Central memory CD8-positive, alpha-beta T cell (primary cell): ENCODE data around the gene ELMO1.

Experiments used
- ATAC-seq: fragments of 150-1000 bp; cut with Tn5 transposase; replicated peaks from 2 replicates; pipeline ENCODE4 v1.10.0; 2022; ENCODE audit warnings: mild to moderate bottlenecking, moderate FRiP score, moderate number of reproducible peaks; ENCODE audit not compliant: poor library complexity, severe bottlenecking; ENCODE audit errors: extremely low read depth
- DNase-seq, 2 donors: peaks; one replicate each; pipeline ENCODE4 v3.0.0; 2021; ENCODE audit warnings: low spot score in 2 of 2
- H3K27ac Mint-ChIP-seq: one replicate; pipeline ENCODE4 v1.8.0; 2022; ENCODE audit warnings: low read depth, mild to moderate bottlenecking, moderate library complexity, mixed read lengths
- H3K27me3 Mint-ChIP-seq: one replicate; pipeline ENCODE4 v1.8.0; 2022; ENCODE audit warnings: mixed read lengths
- H3K36me3 Mint-ChIP-seq: one replicate; pipeline ENCODE4 v1.8.0; 2022; ENCODE audit warnings: mild to moderate bottlenecking, moderate library complexity, mixed read lengths; ENCODE audit not compliant: insufficient read depth
- H3K4me1 Mint-ChIP-seq: one replicate; pipeline ENCODE4 v1.8.0; 2022; ENCODE audit warnings: mixed read lengths
- H3K4me3 Mint-ChIP-seq: one replicate; pipeline ENCODE4 v1.8.0; 2022; ENCODE audit warnings: mild to moderate bottlenecking, moderate library complexity, mixed read lengths
- H3K9me3 Mint-ChIP-seq: one replicate; pipeline ENCODE4 v1.8.0; 2022; ENCODE audit warnings: mixed read lengths

Gene ELMO1

DNA sequence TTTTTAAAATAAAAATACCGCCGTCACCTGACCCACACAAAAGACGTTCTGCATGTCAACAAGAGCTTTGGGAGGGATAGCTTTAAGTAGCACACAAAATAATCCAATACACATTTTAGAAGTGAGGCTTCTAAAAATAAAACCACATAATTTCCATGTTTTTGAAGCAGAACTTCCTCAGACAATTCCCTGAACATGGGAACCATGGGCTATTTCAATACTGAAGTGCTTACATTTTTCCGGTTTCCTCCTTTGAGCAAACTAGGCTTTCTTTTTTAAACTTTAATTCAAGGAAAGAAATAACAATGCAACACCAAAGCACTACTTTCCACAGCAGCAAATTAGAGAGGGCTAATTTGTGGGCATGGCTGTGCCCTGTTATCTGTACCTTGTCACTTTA lies 59.9 kb downstream of the ELMO1 start:
- H3K4me3 Mint-ChIP-seq: no peak overlapping the region
- no peak for DNase-seq
- no peaks in the 10 kb centered on the region for H3K27me3 Mint-ChIP-seq
- H3K9me3 Mint-ChIP-seq: no peaks in the 10 kb centered on the region
- ATAC-seq: no peak
- H3K4me1 Mint-ChIP-seq: peaks cover 37% of the 10 kb centered on the region
- H3K36me3 Mint-ChIP-seq: peaks cover 4% of the 10 kb centered on the region
- no peak overlapping the region for H3K27ac Mint-ChIP-seq

DNA sequence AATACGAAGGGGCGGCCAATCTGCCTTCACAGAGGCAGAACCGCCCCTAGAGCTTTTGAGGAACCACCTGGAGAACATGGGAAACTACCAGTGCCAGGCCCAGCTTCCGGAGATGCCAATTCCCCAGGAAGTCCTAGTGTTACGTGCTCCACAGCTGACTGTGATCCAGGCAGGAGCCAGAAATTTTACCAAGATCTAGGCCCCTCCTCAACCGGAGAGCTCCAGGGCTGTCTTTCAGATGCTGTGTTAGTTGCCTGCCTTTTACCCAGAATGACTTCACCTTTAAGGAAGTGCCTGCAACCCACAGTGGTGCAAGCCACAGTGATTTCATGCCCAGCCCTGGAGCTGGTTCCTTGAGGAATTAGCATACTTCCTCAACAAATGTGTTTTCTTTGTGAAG lies 62.9 kb downstream of the ELMO1 start:
- Mint-ChIP-seq H3K36me3 (peaks cover 2% of the 10 kb centered on the region), H3K4me3 (no peak overlapping the region), H3K27ac (no peak overlapping the region), H3K9me3 (no peaks in the 10 kb centered on the region), H3K27me3 (no peaks in the 10 kb centered on the region), H3K4me1 (peaks cover 15% of the 10 kb centered on the region)
- DNase-seq (no peak), ATAC-seq (peak; percentile 19)

DNA sequence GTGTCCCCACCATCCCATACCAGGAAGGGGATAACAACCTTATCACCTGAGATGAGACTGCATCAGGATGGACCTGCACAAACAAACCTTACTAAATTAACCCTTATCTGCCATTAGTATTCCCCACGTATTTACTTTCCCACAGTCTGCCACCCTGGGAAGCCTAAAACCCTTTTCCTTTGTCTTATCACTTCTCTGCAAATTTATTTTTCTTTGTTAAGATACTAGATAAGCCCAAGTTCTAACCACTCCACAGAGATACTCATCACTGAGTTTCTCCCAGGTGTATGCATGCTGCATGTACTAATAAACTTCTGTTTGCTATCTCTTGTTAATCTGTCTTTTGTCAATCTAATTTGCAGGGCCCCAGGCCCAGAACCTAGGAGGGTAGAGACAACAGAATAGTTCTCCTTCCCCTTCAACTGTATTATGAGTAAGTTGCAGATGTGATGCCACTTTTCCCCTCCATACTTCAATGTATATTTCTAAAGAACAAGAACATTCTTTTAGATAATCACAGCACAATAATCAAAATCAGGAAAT lies 66.0 kb downstream of the ELMO1 start:
- peaks cover 20% of the 10 kb centered on the region for H3K4me1 Mint-ChIP-seq
- no peak for DNase-seq
- H3K36me3 Mint-ChIP-seq: peaks cover 2% of the 10 kb centered on the region
- no peak overlapping the region for H3K27ac Mint-ChIP-seq
- no peak overlapping the region for H3K4me3 Mint-ChIP-seq
- no peak for ATAC-seq
- H3K9me3 Mint-ChIP-seq: no peaks in the 10 kb centered on the region
- no peaks in the 10 kb centered on the region for H3K27me3 Mint-ChIP-seq

DNA sequence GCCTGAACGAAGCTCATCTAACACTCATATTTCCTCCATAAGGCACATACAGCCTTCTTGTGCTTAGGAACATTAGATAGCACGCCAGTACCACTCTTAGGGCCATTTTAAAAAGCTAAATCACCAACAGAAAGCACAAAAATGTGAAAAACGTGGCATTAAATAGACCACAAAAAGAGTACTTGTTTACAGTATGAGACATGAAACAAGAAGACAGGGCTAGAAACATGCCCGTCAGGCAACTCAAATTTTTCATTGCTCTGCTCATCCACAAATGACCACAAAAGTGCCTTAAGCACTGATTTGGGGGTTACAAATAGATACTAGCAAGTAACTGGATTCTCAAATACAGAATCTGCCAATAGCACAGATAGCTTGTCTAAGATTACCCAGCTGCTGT lies 67.8 kb downstream of the ELMO1 start:
- Mint-ChIP-seq H3K27me3 (no peaks in the 10 kb centered on the region), H3K4me1 (peaks cover 27% of the 10 kb centered on the region), H3K27ac (no peak overlapping the region), H3K4me3 (no peak overlapping the region), H3K36me3 (peaks cover 2% of the 10 kb centered on the region), H3K9me3 (peaks cover 5% of the 10 kb centered on the region)
- no peak for DNase-seq
- ATAC-seq: no peak

DNA sequence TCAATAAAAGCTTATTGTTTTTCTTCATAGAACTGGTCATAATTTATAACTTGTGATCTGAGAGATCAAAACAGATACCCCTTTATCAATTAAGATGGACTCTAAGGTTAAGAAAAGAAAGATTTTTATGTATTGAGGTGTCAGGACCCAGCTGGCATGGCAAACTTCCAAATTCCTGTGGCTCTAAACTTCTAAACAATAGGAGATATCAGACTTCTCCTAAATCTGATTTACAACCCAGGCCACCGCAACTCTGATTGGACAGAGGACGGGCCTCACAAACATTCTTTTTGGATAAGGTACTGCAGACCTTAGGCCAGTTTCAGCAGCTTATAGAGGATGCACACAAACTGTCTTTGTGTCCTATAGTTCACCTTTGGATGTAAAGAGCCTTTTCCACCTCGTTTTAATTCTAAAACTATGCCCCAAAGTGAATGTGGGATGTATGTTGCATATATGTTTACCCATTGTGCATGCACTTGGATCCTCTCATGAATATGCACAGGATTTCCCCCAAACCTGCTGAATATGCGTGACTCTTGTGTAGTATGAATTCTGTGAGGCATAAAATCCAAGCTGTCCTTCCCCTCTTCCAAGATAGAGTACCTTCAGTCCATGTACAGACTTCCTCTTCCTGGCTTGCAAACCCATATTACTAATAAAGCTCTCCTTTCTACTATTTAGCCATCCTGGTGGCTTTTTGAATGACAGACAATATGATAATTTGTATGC lies 69.0 kb downstream of the ELMO1 start:
- peaks cover 5% of the 10 kb centered on the region for H3K9me3 Mint-ChIP-seq
- H3K36me3 Mint-ChIP-seq: peaks cover 2% of the 10 kb centered on the region
- H3K4me3 Mint-ChIP-seq: no peak overlapping the region
- DNase-seq (no peak), ATAC-seq (no peak)
- peaks cover 27% of the 10 kb centered on the region for H3K4me1 Mint-ChIP-seq
- no peaks in the 10 kb centered on the region for H3K27me3 Mint-ChIP-seq
- no peak overlapping the region for H3K27ac Mint-ChIP-seq

DNA sequence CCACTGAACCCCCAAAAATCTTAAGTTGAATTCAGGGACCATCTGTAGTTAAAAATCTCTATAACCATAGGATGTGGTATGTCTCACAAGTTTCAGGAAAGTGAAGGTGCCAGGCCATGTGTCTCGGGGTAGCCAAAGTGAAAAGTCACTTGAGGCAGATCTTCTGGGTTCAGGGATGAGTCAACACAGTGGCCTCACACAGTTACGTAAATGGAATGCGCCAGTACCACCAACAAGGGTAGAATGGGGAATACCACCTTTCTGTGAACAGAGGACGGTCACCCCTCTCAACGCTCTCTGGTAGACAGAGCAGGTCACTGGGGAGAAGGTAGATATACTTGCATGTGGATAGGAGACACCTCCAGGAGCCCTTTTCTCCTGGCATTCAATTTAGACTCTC lies 71.4 kb downstream of the ELMO1 start:
- DNase-seq (peak in 1 of 2 donors; percentile 17), ATAC-seq (peak; percentile 86)
- Mint-ChIP-seq H3K36me3 (no peaks in the 10 kb centered on the region), H3K27ac (no peak overlapping the region), H3K27me3 (no peaks in the 10 kb centered on the region), H3K9me3 (peaks cover 5% of the 10 kb centered on the region), H3K4me1 (peaks cover 33% of the 10 kb centered on the region), H3K4me3 (no peak overlapping the region)

DNA sequence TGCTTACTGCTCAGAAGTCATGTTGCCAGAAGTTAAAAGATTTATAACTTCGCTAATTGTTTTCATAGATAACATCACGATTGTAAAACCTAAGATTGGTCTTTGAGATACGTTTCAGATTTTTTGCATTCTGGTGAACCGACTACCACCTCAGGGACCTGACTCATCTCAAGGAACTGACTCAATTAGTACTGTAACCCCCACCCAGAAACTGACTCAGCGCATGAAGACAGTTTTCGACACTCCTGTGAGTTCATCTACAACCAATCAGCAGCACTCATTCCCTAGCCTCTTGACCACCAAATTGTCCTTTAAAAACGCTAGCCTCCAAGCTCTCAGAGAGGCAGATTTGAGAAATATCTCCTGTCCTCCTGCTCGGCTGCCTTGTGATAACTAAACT lies 72.3 kb downstream of the ELMO1 start:
- DNase-seq (no peak), ATAC-seq (no peak)
- H3K4me1 Mint-ChIP-seq: peaks cover 38% of the 10 kb centered on the region
- no peaks in the 10 kb centered on the region for H3K27me3 Mint-ChIP-seq
- no peaks in the 10 kb centered on the region for H3K36me3 Mint-ChIP-seq
- peak overlapping the region; percentile 67 for H3K27ac Mint-ChIP-seq
- H3K4me3 Mint-ChIP-seq: no peak overlapping the region
- H3K9me3 Mint-ChIP-seq: peaks cover 5% of the 10 kb centered on the region

DNA sequence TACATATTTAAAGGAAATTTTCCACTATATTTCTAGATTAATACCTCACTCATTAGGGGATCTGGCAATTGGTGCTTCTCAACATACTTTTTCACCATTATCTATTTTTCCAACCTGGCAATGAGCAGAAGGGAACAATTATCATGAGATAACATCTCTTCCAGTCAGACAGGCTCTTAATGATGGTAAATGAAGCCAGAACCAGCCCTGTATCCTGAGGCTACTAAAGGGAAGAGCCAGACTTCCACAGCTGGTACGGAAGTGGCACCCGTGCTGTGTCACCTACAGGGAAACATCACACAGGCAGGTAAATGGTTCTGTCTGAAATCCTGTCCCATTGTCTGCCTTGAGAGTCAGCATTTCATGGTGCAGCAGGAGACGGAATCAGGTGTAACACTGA lies 75.9 kb downstream of the ELMO1 start:
- H3K9me3 Mint-ChIP-seq: peaks cover 5% of the 10 kb centered on the region
- H3K36me3 Mint-ChIP-seq: no peaks in the 10 kb centered on the region
- H3K27ac Mint-ChIP-seq: no peak overlapping the region
- H3K27me3 Mint-ChIP-seq: no peaks in the 10 kb centered on the region
- DNase-seq: no peak
- peaks cover 41% of the 10 kb centered on the region for H3K4me1 Mint-ChIP-seq
- ATAC-seq: no peak
- no peak overlapping the region for H3K4me3 Mint-ChIP-seq

DNA sequence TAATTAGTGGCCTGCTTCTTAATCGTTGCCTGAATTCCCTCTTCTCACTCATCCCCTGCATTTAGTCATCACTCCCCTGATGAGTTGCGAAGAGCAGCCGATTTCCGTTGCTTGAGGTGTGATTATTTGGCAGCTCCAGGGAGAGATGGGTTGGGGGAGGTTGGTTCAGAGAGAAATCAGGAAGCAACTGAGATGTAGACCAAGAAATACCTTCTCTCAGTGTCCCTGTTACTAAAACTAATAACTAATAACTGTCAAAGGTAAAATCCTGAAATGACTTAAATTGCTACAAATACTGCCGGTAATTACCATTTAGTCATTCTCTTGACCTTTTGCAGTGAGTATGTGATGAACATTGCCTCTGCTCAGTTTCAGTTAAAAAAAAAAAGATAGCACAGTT lies 76.9 kb downstream of the ELMO1 start:
- ATAC-seq (no peak), DNase-seq (no peak)
- H3K36me3 Mint-ChIP-seq: no peaks in the 10 kb centered on the region
- no peaks in the 10 kb centered on the region for H3K27me3 Mint-ChIP-seq
- H3K27ac Mint-ChIP-seq: no peak overlapping the region
- H3K9me3 Mint-ChIP-seq: peaks cover 4% of the 10 kb centered on the region
- H3K4me3 Mint-ChIP-seq: no peak overlapping the region
- peaks cover 42% of the 10 kb centered on the region for H3K4me1 Mint-ChIP-seq

DNA sequence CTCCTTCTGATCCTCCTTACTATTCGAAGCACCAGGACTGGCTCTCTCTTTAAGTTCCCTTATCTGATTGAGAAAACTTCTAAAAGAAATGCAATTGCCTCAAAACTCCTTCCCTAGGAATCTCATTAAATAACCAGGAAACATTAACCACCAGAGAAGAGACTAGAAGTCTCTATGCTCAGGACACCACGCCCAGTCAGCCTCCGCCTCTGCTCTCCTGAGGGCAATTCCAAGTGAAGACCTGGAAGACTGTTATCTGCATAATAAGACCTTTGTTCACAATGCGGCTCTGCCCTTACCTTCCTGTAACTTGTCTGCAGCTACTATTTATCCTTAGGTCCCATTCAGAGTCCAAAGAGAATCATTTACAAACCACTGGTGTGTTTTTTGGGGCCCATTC lies 78.8 kb downstream of the ELMO1 start:
- DNase-seq (no peak), ATAC-seq (no peak)
- H3K9me3 Mint-ChIP-seq: no peaks in the 10 kb centered on the region
- H3K27me3 Mint-ChIP-seq: no peaks in the 10 kb centered on the region
- H3K4me1 Mint-ChIP-seq: peaks cover 51% of the 10 kb centered on the region
- no peak overlapping the region for H3K27ac Mint-ChIP-seq
- H3K36me3 Mint-ChIP-seq: no peaks in the 10 kb centered on the region
- no peak overlapping the region for H3K4me3 Mint-ChIP-seq

DNA sequence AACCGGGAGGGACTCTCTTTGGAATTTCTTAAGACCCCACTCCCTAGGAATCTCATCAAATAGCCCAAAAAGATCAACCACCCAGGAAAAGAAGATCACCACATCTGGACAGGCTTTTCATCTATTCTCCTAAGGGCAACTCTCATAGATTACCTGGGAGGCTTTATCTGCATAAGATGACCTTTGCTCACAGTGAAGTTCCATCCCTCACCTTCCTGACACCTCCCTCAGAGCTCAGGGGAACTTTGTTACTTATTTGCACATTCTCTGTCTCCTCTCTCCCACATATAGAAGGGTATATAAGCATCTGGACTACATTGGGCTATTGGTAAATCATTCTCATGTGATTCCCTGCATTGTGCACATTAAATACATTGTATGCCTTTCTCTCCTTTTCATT lies 80.1 kb downstream of the ELMO1 start:
- DNase-seq (no peak), ATAC-seq (no peak)
- peaks cover 58% of the 10 kb centered on the region for H3K4me1 Mint-ChIP-seq
- H3K4me3 Mint-ChIP-seq: no peak overlapping the region
- no peaks in the 10 kb centered on the region for H3K9me3 Mint-ChIP-seq
- no peaks in the 10 kb centered on the region for H3K27me3 Mint-ChIP-seq
- no peaks in the 10 kb centered on the region for H3K36me3 Mint-ChIP-seq
- H3K27ac Mint-ChIP-seq: no peak overlapping the region

DNA sequence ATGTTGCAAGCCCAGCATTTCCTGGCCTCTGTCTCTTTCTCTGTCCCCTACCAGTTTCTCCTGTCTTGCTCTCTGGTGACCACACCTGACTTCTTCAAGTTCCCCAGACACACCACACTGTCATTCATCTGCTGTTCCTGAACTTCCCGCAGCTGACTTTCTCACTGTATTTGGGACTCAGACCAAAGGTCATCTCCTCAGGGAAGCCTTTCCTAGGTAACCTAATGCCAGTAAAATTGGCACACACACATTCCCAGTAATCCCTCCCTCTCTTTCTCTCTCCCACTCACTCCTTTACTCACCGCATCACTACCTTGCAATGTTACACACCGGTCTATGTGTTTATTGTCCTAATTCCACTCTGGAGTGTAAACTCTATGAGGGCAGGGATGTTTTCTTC lies 81.7 kb downstream of the ELMO1 start:
- H3K27ac Mint-ChIP-seq: no peak overlapping the region
- peaks cover 64% of the 10 kb centered on the region for H3K4me1 Mint-ChIP-seq
- H3K9me3 Mint-ChIP-seq: no peaks in the 10 kb centered on the region
- no peaks in the 10 kb centered on the region for H3K36me3 Mint-ChIP-seq
- ATAC-seq (no peak), DNase-seq (no peak)
- H3K4me3 Mint-ChIP-seq: no peak overlapping the region
- H3K27me3 Mint-ChIP-seq: no peaks in the 10 kb centered on the region

DNA sequence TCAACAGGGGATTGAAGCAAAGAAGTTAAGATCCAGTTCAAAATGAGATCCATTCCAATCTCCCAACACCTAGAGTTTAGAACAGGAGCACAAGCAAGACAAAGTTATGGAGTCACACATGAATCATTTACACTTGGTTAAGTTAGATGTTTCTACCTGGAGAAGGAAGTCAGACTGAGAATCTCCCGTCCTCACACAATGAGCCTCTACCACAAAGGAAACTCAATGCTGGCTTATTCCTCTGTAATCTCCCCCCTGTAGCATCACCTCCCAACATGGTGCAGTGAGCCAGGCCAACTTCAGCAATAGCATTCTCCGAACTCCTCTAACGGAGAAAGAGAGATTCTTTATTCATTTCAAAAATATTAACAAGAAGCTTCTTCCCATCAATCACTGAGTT lies 82.2 kb downstream of the ELMO1 start:
- Mint-ChIP-seq H3K27me3 (no peaks in the 10 kb centered on the region), H3K9me3 (no peaks in the 10 kb centered on the region), H3K27ac (no peak overlapping the region), H3K4me1 (peaks cover 63% of the 10 kb centered on the region), H3K4me3 (no peak overlapping the region), H3K36me3 (no peaks in the 10 kb centered on the region)
- DNase-seq: no peak
- ATAC-seq: no peak
